SK-N-SH (cell line): Measurements from ENCODE around the gene RCE1. TPM values are rescaled to one million over a fixed set of nuclear protein-coding genes. Genes with fewer than 3 reads are reported as not detected.

Source experiments
- CTCF ChIA-PET: fragments of 300-600, 350-600 bp; formaldehyde crosslinking; extraction: SDS; loops from one replicate; lab custom pipeline; 2021; lab: Yijun Ruan, JAX
- POLR2A ChIA-PET: fragments of 350-600 bp; sonication (Branson Sonifier 250); formaldehyde crosslinking; extraction: SDS; loops from one replicate; lab custom pipeline; 2020; ENCODE audit warnings: antibody characterized with exemption, inconsistent platforms; lab: Yijun Ruan, JAX
- DNase-seq: peaks from one replicate; pipeline ENCODE4 v3.0.0; 2012
- H2AFZ ChIP-seq: fragments of 200-600 bp; sonication (generic); 2 replicates; pipeline ENCODE4 v1.8.1; 2016; ENCODE audit warnings: antibody characterized with exemption, mild to moderate bottlenecking, low read depth
- H3F3A ChIP-seq: fragments of 200-600 bp; sonication (generic); replicated peaks from 2 replicates; pipeline ENCODE3; 2016; ENCODE audit warnings: antibody characterized with exemption, mild to moderate bottlenecking; ENCODE audit not compliant: insufficient read depth
- H3K27ac ChIP-seq, 2 experiments: fragments of 200-500 bp in 1 of 2; fragments of 200-600 bp in 1 of 2; sonication (Bioruptor generic) in 1 of 2; sonication (generic), shearing (Covaris generic) in 1 of 2; 2 replicates each; pipeline versions ENCODE4 v1.5.1 to v1.6.1; 2014 to 2016; ENCODE audit warnings: low read depth in 2 of 2, inconsistent platforms in 1 of 2, low read length in 1 of 2, mild to moderate bottlenecking in 1 of 2, mixed read lengths in 1 of 2
- H3K27me3 ChIP-seq: fragments of 200-600 bp; sonication (generic), shearing (Covaris generic); 2 replicates; pipeline ENCODE4 v1.6.1; 2016; ENCODE audit warnings: mixed run types; ENCODE audit not compliant: insufficient read depth
- H3K36me3 ChIP-seq, 2 experiments: fragments of 200-500 bp in 1 of 2; fragments of 200-600 bp in 1 of 2; sonication (Bioruptor generic) in 1 of 2; sonication (generic) in 1 of 2; replicated peaks in 1 of 2; 2 replicates each; pipeline versions ENCODE3 to v1.5.1; 2014 to 2016; ENCODE audit warnings: low read length in 1 of 2, mild to moderate bottlenecking in 1 of 2; ENCODE audit not compliant: insufficient read depth in 2 of 2, control insufficient read depth in 1 of 2
- H3K4me1 ChIP-seq, 2 experiments: fragments of 200-500 bp in 1 of 2; fragments of 200-600 bp in 1 of 2; sonication (Bioruptor generic) in 1 of 2; sonication (generic), shearing (Covaris generic) in 1 of 2; 2 replicates each; pipeline versions ENCODE4 v1.5.1 to v1.6.1; 2014 to 2016; ENCODE audit warnings: low read depth in 1 of 2, low read length in 1 of 2, mixed run types in 1 of 2; ENCODE audit not compliant: insufficient read depth in 2 of 2, control insufficient read depth in 1 of 2
- H3K4me2 ChIP-seq: fragments of 200-600 bp; sonication (generic), shearing (Covaris generic); 2 replicates; pipeline ENCODE4 v1.6.1; 2017; ENCODE audit warnings: mixed run types
- H3K4me3 ChIP-seq, 2 experiments: fragments of 200-500 bp in 1 of 2; fragments of 200-600 bp in 1 of 2; sonication (Bioruptor generic) in 1 of 2; sonication (generic), shearing (Covaris generic) in 1 of 2; 2 replicates each; pipeline versions ENCODE4 v1.5.1 to v1.8.1; 2014 to 2016; ENCODE audit warnings: low read depth in 2 of 2, inconsistent platforms in 1 of 2, low read length in 1 of 2, mild to moderate bottlenecking in 1 of 2, mixed read lengths in 1 of 2, moderate library complexity in 1 of 2
- H3K79me2 ChIP-seq: fragments of 200-600 bp; sonication (generic); 2 replicates; pipeline ENCODE4 v1.8.1; 2017; ENCODE audit warnings: mild to moderate bottlenecking; ENCODE audit not compliant: insufficient read depth
- H3K9ac ChIP-seq: fragments of 200-600 bp; sonication (generic); 2 replicates; pipeline ENCODE4 v1.6.1; 2017; ENCODE audit warnings: mixed run types
- H3K9me2 ChIP-seq: fragments of 200-600 bp; sonication (generic); 2 replicates; pipeline ENCODE4 v1.6.1; 2017; ENCODE audit warnings: mixed run types
- H3K9me3 ChIP-seq: fragments of 200-600 bp; sonication (generic); 2 replicates; pipeline ENCODE4 v1.6.1; 2017; ENCODE audit warnings: mixed run types, mild to moderate bottlenecking, moderate library complexity
- H4K20me1 ChIP-seq: fragments of 200-600 bp; sonication (generic); 2 replicates; pipeline ENCODE4 v1.6.1; 2017; ENCODE audit warnings: mild to moderate bottlenecking, mixed run types; ENCODE audit not compliant: insufficient read depth
- CHD2 ChIP-seq: fragments of 150-350 bp; IDR thresholded peaks from 2 replicates; pipeline ENCODE4 v1.6.1; 2018; ENCODE audit warnings: low read length; ENCODE audit not compliant: partially characterized antibody
- ELF1 ChIP-seq: IDR thresholded peaks from 2 replicates; pipeline ENCODE4 v1.4.0; 2012
- EP300 ChIP-seq, 2 experiments: IDR thresholded peaks; 2 replicates each; pipeline versions ENCODE4 v1.4.0 to v1.6.1; 2012; ENCODE audit warnings: borderline replicate concordance in 1 of 2, low read depth in 1 of 2, low read length in 1 of 2
- GABPA ChIP-seq: IDR thresholded peaks from 2 replicates; pipeline ENCODE4 v1.4.0; 2012; ENCODE audit warnings: low read depth, mild to moderate bottlenecking
- MEF2A ChIP-seq: IDR thresholded peaks from 2 replicates; pipeline ENCODE4 v1.4.0; 2012; ENCODE audit warnings: low read depth, borderline replicate concordance
- MXI1 ChIP-seq: IDR thresholded peaks from 2 replicates; pipeline ENCODE4 v1.6.1; 2012; ENCODE audit warnings: mild to moderate bottlenecking, low read depth, low read length, improper control_type of control experiment
- NRF1 ChIP-seq: IDR thresholded peaks from 2 replicates; pipeline ENCODE4 v1.6.1; 2012; ENCODE audit warnings: low read depth, mild to moderate bottlenecking, low read length
- RAD21 ChIP-seq: IDR thresholded peaks from 2 replicates; pipeline ENCODE4 v1.6.1; 2012; ENCODE audit warnings: mild to moderate bottlenecking, low read length
- SIN3A ChIP-seq: IDR thresholded peaks from 2 replicates; pipeline ENCODE4 v1.6.1; 2012; ENCODE audit warnings: low read depth, mild to moderate bottlenecking, low read length, moderate library complexity, borderline replicate concordance
- SMC3 ChIP-seq: IDR thresholded peaks from 2 replicates; pipeline ENCODE4 v1.6.1; 2012; ENCODE audit warnings: low read depth, low read length, improper control_type of control experiment
- USF2 ChIP-seq: fragments of 150-350 bp; IDR thresholded peaks from 2 replicates; pipeline ENCODE4 v1.6.1; 2017; ENCODE audit warnings: antibody characterized with exemption, low read length, low read depth, borderline replicate concordance
- ZBTB33 ChIP-seq: IDR thresholded peaks from 2 replicates; pipeline ENCODE4 v1.4.0; 2012; ENCODE audit warnings: low read depth, borderline replicate concordance
- WGBS: methylation state at CpG from one replicate; pipeline ENCODE4 v1.1.6; 2017; ENCODE audit warnings: low lambda C conversion rate; 5-methylcytosine and 5-hydroxymethylcytosine counted together
- polyA plus RNA-seq, 3 experiments: library from polyadenylated mRNA; depleted of rRNA; stranded (reverse); fragments of >200 nt; gene quantifications; 2 replicates each; pipeline ENCODE4 v1.2.3, GENCODE V29; 2012
- TF ChIP-seq, protein P1 (sequence below): fragments of 150-350 bp; IDR thresholded peaks from 2 replicates; pipeline ENCODE4 v1.6.1; 2016; ENCODE audit warnings: mild to moderate bottlenecking, low read depth, low read length

The RCE1 gene
- polyA plus RNA-seq, 1 of the 3 experiments (the other 2 are of a cell fraction) = 25.0 TPM

- TF ChIP-seq CHD2 (peak; percentile 17), EP300 (IDR thresholded peaks at IDR 0.05; ENCODE audit: borderline replicate concordance in 1 of 2, low read depth in 1 of 2, low read length in 1 of 2) (no peak), USF2 (no peak)
Observed at GRCh38 chr11:66883016-66883965, 40.0 kb downstream of the RCE1 start (continued).

DNA sequence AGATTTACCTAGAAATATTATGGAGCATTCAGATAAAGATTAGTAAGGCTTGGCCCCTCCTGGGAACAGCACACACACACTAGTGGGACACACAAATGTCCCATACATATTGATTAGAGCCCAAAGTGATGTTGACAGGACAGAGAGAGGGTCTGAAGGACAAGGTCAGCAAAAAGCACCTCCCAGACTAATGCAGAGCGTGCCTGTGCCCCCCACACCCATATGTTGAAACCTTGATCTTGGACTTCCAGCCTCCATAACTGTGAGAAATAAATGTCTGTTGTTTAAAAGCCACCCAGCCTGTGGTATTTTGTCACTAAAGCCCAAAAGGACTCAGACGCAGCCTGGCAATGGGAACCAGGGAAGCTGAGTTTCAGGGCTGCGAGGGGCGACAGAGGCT lies 41.2 kb downstream of the RCE1 start:
- H3K9ac ChIP-seq = no peak overlapping the region
- H3F3A ChIP-seq = no peaks in the 10 kb centered on the region
- H3K4me1 ChIP-seq = peaks cover 4 to 48% of the 10 kb centered on the region in 2 experiments; a peak in 2 of 4 replicates
- no peaks in the 10 kb centered on the region for H3K27me3 ChIP-seq
- DNase-seq = no peak
- H3K4me2 ChIP-seq = no peak overlapping the region
- H3K27ac ChIP-seq = no peak overlapping the region
- no peaks in the 10 kb centered on the region for H3K79me2 ChIP-seq
- TF ChIP-seq, protein P1, sequence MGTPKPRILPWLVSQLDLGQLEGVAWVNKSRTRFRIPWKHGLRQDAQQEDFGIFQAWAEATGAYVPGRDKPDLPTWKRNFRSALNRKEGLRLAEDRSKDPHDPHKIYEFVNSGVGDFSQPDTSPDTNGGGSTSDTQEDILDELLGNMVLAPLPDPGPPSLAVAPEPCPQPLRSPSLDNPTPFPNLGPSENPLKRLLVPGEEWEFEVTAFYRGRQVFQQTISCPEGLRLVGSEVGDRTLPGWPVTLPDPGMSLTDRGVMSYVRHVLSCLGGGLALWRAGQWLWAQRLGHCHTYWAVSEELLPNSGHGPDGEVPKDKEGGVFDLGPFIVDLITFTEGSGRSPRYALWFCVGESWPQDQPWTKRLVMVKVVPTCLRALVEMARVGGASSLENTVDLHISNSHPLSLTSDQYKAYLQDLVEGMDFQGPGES = no peak
- TF ChIP-seq ELF1 = no peak
- TF ChIP-seq MEF2A = no peak
- TF ChIP-seq USF2 = no peak
- no peak for TF ChIP-seq SMC3
- no peak for TF ChIP-seq GABPA
- no peak for TF ChIP-seq RAD21
- TF ChIP-seq ZBTB33 = no peak
- TF ChIP-seq NRF1 = no peak
- no peak for TF ChIP-seq SIN3A
- TF ChIP-seq MXI1 = no peak
- no peak for TF ChIP-seq EP300 (IDR thresholded peaks at IDR 0.05; ENCODE audit: borderline replicate concordance in 1 of 2, low read depth in 1 of 2, low read length in 1 of 2)
- H3K4me3 ChIP-seq = no peak overlapping the region
- H4K20me1 ChIP-seq = no peaks in the 10 kb centered on the region
- H3K9me2 ChIP-seq = no peaks in the 10 kb centered on the region
- 96% methylated on average over 4 of the region's 4 CpGs for WGBS
- H3K9me3 ChIP-seq = no peaks in the 10 kb centered on the region
- no peak overlapping the region for H2AFZ ChIP-seq
- POLR2A ChIA-PET = no interaction called here
- no peaks in the 10 kb centered on the region for H3K36me3 ChIP-seq
- CTCF ChIA-PET = interaction anchor here (1.1 to 4.6 kb wide), 9 partner anchors 10 to 91 kb away, joined by 3 to 44 read pairs (median 12); partner anchors contain the start of gene C11orf86
